Trophoblast cell (in vitro differentiated cells and primary cell): ENCODE results near the gene ASIC2.

ENCODE experiments used
- DNase-seq, 2 donors: peaks; one replicate each; pipeline ENCODE4 v3.0.0-alpha.2; 2016
- H2AFZ ChIP-seq: 2 replicates; pipeline ENCODE4 v1.6.1; 2013; ENCODE audit warnings: low read length, moderate library complexity, mild to moderate bottlenecking; ENCODE audit not compliant: insufficient read depth, poor library complexity
- H2AK5ac ChIP-seq: 2 replicates; pipeline ENCODE4 v1.6.1; 2013; ENCODE audit warnings: mild to moderate bottlenecking, low read length
- H2BK120ac ChIP-seq: 2 replicates; pipeline ENCODE4 v1.6.1; 2013; ENCODE audit warnings: low read length, mild to moderate bottlenecking, moderate library complexity; ENCODE audit not compliant: insufficient read depth, poor library complexity
- H2BK12ac ChIP-seq: 2 replicates; pipeline ENCODE4 v1.6.1; 2013; ENCODE audit warnings: mild to moderate bottlenecking, low read length, moderate library complexity
- H2BK5ac ChIP-seq: 2 replicates; pipeline ENCODE4 v1.6.1; 2013; ENCODE audit warnings: low read length, low read depth, moderate library complexity, mild to moderate bottlenecking; ENCODE audit not compliant: poor library complexity
- H3K14ac ChIP-seq: 2 replicates; pipeline ENCODE4 v1.6.1; 2013; ENCODE audit warnings: mild to moderate bottlenecking, low read length
- H3K18ac ChIP-seq: 2 replicates; pipeline ENCODE4 v1.6.1; 2013; ENCODE audit warnings: mild to moderate bottlenecking, low read length
- H3K23ac ChIP-seq: 2 replicates; pipeline ENCODE4 v1.6.1; 2013; ENCODE audit warnings: low read length
- H3K27ac ChIP-seq: 2 replicates; pipeline ENCODE4 v1.5.1; 2013; ENCODE audit warnings: low read depth, mild to moderate bottlenecking, inconsistent platforms, low read length, moderate library complexity
- H3K27me3 ChIP-seq: 2 replicates; pipeline ENCODE4 v1.6.1; 2013; ENCODE audit warnings: inconsistent platforms, mild to moderate bottlenecking, low read length, moderate library complexity; ENCODE audit not compliant: insufficient read depth
- H3K36me3 ChIP-seq, 2 experiments: 1 replicate in 1 of 2; 2 replicates in 1 of 2; pipeline ENCODE4 v1.6.1; 2013; ENCODE audit warnings: low read length in 2 of 2, mild to moderate bottlenecking in 2 of 2, moderate library complexity in 1 of 2; ENCODE audit not compliant: insufficient read depth in 2 of 2, control insufficient read depth in 1 of 2
- H3K4ac ChIP-seq: 2 replicates; pipeline ENCODE4 v1.6.1; 2013; ENCODE audit warnings: low read depth, mild to moderate bottlenecking, low read length, moderate library complexity
- H3K4me1 ChIP-seq, 2 experiments: 1 replicate in 1 of 2; 2 replicates in 1 of 2; pipeline ENCODE4 v1.6.1; 2013; ENCODE audit warnings: low read length in 2 of 2, mild to moderate bottlenecking in 2 of 2, moderate library complexity in 1 of 2; ENCODE audit not compliant: insufficient read depth in 2 of 2, control insufficient read depth in 1 of 2
- H3K4me2 ChIP-seq: 2 replicates; pipeline ENCODE4 v1.6.1; 2013; ENCODE audit warnings: inconsistent platforms, mild to moderate bottlenecking, low read length, moderate library complexity
- H3K4me3 ChIP-seq: 2 replicates; pipeline ENCODE4 v1.5.1; 2013; ENCODE audit warnings: mild to moderate bottlenecking, low read depth, low read length, inconsistent platforms
- H3K79me1 ChIP-seq: one replicate; pipeline ENCODE4 v1.6.1; 2013; ENCODE audit warnings: low read length
- H3K79me2 ChIP-seq: 2 replicates; pipeline ENCODE4 v1.6.1; 2013; ENCODE audit warnings: low read length, mild to moderate bottlenecking; ENCODE audit not compliant: control insufficient read depth, insufficient read depth, poor library complexity
- H3K9ac ChIP-seq: 2 replicates; pipeline ENCODE4 v1.6.1; 2013; ENCODE audit warnings: mild to moderate bottlenecking, low read length
- H3K9me3 ChIP-seq: 2 replicates; pipeline ENCODE4 v1.6.1; 2013; ENCODE audit warnings: low read depth, mild to moderate bottlenecking, control low read depth, inconsistent platforms, low read length; ENCODE audit not compliant: insufficient read depth
- H4K12ac ChIP-seq: 2 replicates; pipeline ENCODE4 v1.6.1; 2013; ENCODE audit warnings: low read depth, mild to moderate bottlenecking, low read length, moderate library complexity
- H4K8ac ChIP-seq: 2 replicates; pipeline ENCODE4 v1.6.1; 2013; ENCODE audit warnings: low read depth, mild to moderate bottlenecking, low read length, moderate library complexity
- H4K91ac ChIP-seq: one replicate; pipeline ENCODE4 v1.6.1; 2013; ENCODE audit warnings: low read depth, mild to moderate bottlenecking, low read length, moderate library complexity
- WGBS: extraction: QIAGEN DNeasy Blood & Tissue Kit; methylation state at CpG from one replicate; pipeline ENCODE4 v1.1.7; 2013; ENCODE audit warnings: missing lambda C conversion rate; ENCODE audit not compliant: insufficient read length, insufficient coverage; ENCODE audit errors: extremely low coverage; 5-methylcytosine and 5-hydroxymethylcytosine counted together

Gene ASIC2

GRCh38 chr17:33229499-33229898 lies 63.6 kb downstream of the ASIC2 start:
- Histone ChIP-seq H2BK12ac (no peak overlapping the region), H3K9ac (no peak overlapping the region), H3K79me2 (no peaks in the 10 kb centered on the region), H3K27ac (no peak overlapping the region), H3K4me1 (no peaks in the 10 kb centered on the region), H3K4me3 (no peak overlapping the region), H2AK5ac (no peak overlapping the region), H3K23ac (no peak overlapping the region), H3K4ac (no peak overlapping the region), H3K36me3 (no peaks in the 10 kb centered on the region), H2AFZ (no peak overlapping the region), H3K14ac (no peak overlapping the region), H3K79me1 (no peaks in the 10 kb centered on the region), H4K91ac (no peak overlapping the region), H3K18ac (no peak overlapping the region), H2BK5ac (no peak overlapping the region), H2BK120ac (no peak overlapping the region), H3K4me2 (no peak overlapping the region), H3K9me3 (no peaks in the 10 kb centered on the region), H4K12ac (no peak overlapping the region), H3K27me3 (no peaks in the 10 kb centered on the region), H4K8ac (no peak overlapping the region)
- no peak for DNase-seq
- WGBS, result no CpG with 5 or more reads among the region's 7 CpGs

GRCh38 chr17:33229028-33229427 lies 64.1 kb downstream of the ASIC2 start:
- WGBS, result no CpG with 5 or more reads among the region's 5 CpGs
- H2BK5ac ChIP-seq, result no peak overlapping the region

GRCh38 chr17:33228548-33228947 lies 64.5 kb downstream of the ASIC2 start:
- Histone ChIP-seq H2BK5ac (no peak overlapping the region), H2BK12ac (no peak overlapping the region), H3K4ac (no peak overlapping the region), H3K36me3 (no peaks in the 10 kb centered on the region), H3K27me3 (no peaks in the 10 kb centered on the region), H3K4me3 (no peak overlapping the region), H3K9me3 (no peaks in the 10 kb centered on the region), H2BK120ac (no peak overlapping the region), H2AK5ac (no peak overlapping the region), H4K91ac (no peak overlapping the region), H3K79me2 (no peaks in the 10 kb centered on the region), H4K12ac (no peak overlapping the region), H3K9ac (no peak overlapping the region), H3K27ac (no peak overlapping the region), H3K4me1 (no peaks in the 10 kb centered on the region), H3K4me2 (no peak overlapping the region), H3K14ac (no peak overlapping the region), H3K79me1 (no peaks in the 10 kb centered on the region), H3K18ac (no peak overlapping the region), H4K8ac (no peak overlapping the region), H2AFZ (no peak overlapping the region), H3K23ac (no peak overlapping the region)
- WGBS, result no CpG with 5 or more reads among the region's 5 CpGs
- DNase-seq, result no peak

More at GRCh38 chr17:33229028-33229427, 64.1 kb downstream of the ASIC2 start:
- Histone ChIP-seq H3K9me3 (no peaks in the 10 kb centered on the region), H4K91ac (no peak overlapping the region), H3K4ac (no peak overlapping the region), H3K4me3 (no peak overlapping the region), H3K79me2 (no peaks in the 10 kb centered on the region), H3K27ac (no peak overlapping the region), H2BK12ac (no peak overlapping the region), H3K23ac (no peak overlapping the region), H3K14ac (no peak overlapping the region), H4K8ac (no peak overlapping the region), H3K4me1 (no peaks in the 10 kb centered on the region), H3K18ac (no peak overlapping the region), H4K12ac (no peak overlapping the region), H3K79me1 (no peaks in the 10 kb centered on the region), H3K4me2 (no peak overlapping the region), H2BK120ac (no peak overlapping the region), H2AK5ac (no peak overlapping the region), H3K9ac (no peak overlapping the region), H2AFZ (no peak overlapping the region), H3K27me3 (no peaks in the 10 kb centered on the region), H3K36me3 (no peaks in the 10 kb centered on the region)
- no peak for DNase-seq

DNA sequence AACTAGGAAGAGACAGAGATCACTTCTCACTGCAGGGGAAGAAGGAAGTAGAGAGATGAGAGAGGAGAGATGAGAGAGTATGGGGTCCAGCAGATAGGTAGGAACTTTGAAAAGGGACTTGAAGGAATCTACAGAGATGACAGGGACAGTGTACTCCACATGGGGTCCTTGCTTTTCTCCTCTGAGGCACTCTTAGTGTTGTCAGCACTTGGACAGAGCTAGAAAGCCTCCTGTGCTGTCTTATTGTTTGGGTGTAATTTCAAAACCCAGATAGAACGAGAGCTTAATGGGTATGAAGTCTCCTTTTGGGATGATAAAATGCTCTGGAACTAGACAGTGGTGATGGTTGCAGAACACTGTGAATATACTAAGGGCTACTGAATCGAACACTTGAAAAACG lies 65.2 kb downstream of the ASIC2 start:
- Histone ChIP-seq H4K8ac (no peak overlapping the region), H3K14ac (no peak overlapping the region), H4K12ac (no peak overlapping the region), H3K9me3 (no peaks in the 10 kb centered on the region), H3K4me1 (no peaks in the 10 kb centered on the region), H3K9ac (no peak overlapping the region), H3K4ac (no peak overlapping the region), H3K79me2 (no peaks in the 10 kb centered on the region), H3K36me3 (no peaks in the 10 kb centered on the region), H2BK12ac (no peak overlapping the region), H3K27me3 (no peaks in the 10 kb centered on the region), H2AFZ (no peak overlapping the region), H2BK120ac (no peak overlapping the region), H3K23ac (no peak overlapping the region), H3K79me1 (no peaks in the 10 kb centered on the region), H3K4me3 (no peak overlapping the region), H3K18ac (no peak overlapping the region), H2AK5ac (no peak overlapping the region), H4K91ac (no peak overlapping the region), H2BK5ac (no peak overlapping the region), H3K4me2 (no peak overlapping the region), H3K27ac (no peak overlapping the region)
- WGBS, result no CpG with 5 or more reads among the region's 3 CpGs
- DNase-seq, result no peak
